GM12878 (cell line): ENCODE measurements around the gene SMIM34.
"Not testable (repeated sequence)": the region's sequence is repeated elsewhere in the genome, so short reads cannot be mapped to it uniquely, and the experiment has no call there.

Source experiments
- CEBPB ChIP-seq, 2 experiments: fragments of 150-350 bp in 1 of 2; IDR thresholded peaks; 2 replicates each; pipeline ENCODE4 v1.6.1; 2012 to 2014; ENCODE audit warnings: low read depth in 2 of 2, low read length in 2 of 2, borderline replicate concordance in 1 of 2, inconsistent platforms in 1 of 2
- RBBP5 ChIP-seq: fragments of 200-600 bp; sonication (generic); conservative IDR thresholded peaks from 2 replicates; pipeline ENCODE4 v1.6.1; 2016
- TF ChIP-seq, protein P1 (sequence below): IDR thresholded peaks from 2 replicates; pipeline ENCODE4 v1.6.1; 2012; ENCODE audit warnings: mild to moderate bottlenecking, low read depth, low read length
- TF ChIP-seq, protein P2 (sequence below), 3 experiments: IDR thresholded peaks in 2 of 3; conservative IDR thresholded peaks in 1 of 3; 2 replicates each; pipeline ENCODE4 v1.5.1; 2011; ENCODE audit warnings: low read depth in 3 of 3, low read length in 3 of 3, mild to moderate bottlenecking in 3 of 3, control low read depth in 2 of 3, moderate library complexity in 2 of 3, inconsistent platforms in 1 of 3, mixed read lengths in 1 of 3; ENCODE audit not compliant: control insufficient read depth in 2 of 3, insufficient read depth in 1 of 3; ENCODE audit errors: extremely low read depth in 1 of 3

- TF ChIP-seq RBBP5; CEBPB (IDR thresholded peaks at IDR 0.05; ENCODE audit: borderline replicate concordance in 1 of 2, low read depth in 2 of 2, low read length in 2 of 2): not testable (repeated sequence)
- TF ChIP-seq, protein P1, sequence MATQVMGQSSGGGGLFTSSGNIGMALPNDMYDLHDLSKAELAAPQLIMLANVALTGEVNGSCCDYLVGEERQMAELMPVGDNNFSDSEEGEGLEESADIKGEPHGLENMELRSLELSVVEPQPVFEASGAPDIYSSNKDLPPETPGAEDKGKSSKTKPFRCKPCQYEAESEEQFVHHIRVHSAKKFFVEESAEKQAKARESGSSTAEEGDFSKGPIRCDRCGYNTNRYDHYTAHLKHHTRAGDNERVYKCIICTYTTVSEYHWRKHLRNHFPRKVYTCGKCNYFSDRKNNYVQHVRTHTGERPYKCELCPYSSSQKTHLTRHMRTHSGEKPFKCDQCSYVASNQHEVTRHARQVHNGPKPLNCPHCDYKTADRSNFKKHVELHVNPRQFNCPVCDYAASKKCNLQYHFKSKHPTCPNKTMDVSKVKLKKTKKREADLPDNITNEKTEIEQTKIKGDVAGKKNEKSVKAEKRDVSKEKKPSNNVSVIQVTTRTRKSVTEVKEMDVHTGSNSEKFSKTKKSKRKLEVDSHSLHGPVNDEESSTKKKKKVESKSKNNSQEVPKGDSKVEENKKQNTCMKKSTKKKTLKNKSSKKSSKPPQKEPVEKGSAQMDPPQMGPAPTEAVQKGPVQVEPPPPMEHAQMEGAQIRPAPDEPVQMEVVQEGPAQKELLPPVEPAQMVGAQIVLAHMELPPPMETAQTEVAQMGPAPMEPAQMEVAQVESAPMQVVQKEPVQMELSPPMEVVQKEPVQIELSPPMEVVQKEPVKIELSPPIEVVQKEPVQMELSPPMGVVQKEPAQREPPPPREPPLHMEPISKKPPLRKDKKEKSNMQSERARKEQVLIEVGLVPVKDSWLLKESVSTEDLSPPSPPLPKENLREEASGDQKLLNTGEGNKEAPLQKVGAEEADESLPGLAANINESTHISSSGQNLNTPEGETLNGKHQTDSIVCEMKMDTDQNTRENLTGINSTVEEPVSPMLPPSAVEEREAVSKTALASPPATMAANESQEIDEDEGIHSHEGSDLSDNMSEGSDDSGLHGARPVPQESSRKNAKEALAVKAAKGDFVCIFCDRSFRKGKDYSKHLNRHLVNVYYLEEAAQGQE, result not testable (repeated sequence)
- TF ChIP-seq, protein P2, sequence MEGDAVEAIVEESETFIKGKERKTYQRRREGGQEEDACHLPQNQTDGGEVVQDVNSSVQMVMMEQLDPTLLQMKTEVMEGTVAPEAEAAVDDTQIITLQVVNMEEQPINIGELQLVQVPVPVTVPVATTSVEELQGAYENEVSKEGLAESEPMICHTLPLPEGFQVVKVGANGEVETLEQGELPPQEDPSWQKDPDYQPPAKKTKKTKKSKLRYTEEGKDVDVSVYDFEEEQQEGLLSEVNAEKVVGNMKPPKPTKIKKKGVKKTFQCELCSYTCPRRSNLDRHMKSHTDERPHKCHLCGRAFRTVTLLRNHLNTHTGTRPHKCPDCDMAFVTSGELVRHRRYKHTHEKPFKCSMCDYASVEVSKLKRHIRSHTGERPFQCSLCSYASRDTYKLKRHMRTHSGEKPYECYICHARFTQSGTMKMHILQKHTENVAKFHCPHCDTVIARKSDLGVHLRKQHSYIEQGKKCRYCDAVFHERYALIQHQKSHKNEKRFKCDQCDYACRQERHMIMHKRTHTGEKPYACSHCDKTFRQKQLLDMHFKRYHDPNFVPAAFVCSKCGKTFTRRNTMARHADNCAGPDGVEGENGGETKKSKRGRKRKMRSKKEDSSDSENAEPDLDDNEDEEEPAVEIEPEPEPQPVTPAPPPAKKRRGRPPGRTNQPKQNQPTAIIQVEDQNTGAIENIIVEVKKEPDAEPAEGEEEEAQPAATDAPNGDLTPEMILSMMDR (IDR thresholded peaks at IDR 0.05 in 2 of 3, conservative IDR thresholded peaks at IDR 0.05 in 1 of 3; ENCODE audit: control insufficient read depth in 2 of 3, extremely low read depth in 1 of 3, insufficient read depth in 1 of 3, low read depth in 3 of 3, low read length in 3 of 3), result not testable (repeated sequence)
Observed at GRCh38 chr21:34400522-34400921, 23.2 kb downstream of the SMIM34 start.
